Activated CD4-positive, alpha-beta memory T cell treated with anti-CD3 and anti-CD28 coated beads for 36 hours (primary cell): Measurements from ENCODE around the gene TOX2. TPM values are rescaled to one million over a fixed set of nuclear protein-coding genes. Genes with fewer than 3 reads are reported as not detected.

Source experiments
- CTCF ChIA-PET: fragments of 350-600 bp; sonication (Branson Sonifier 250); formaldehyde crosslinking; loops from one replicate; lab custom pipeline; 2021; ENCODE audit warnings: antibody characterized with exemption, inconsistent platforms; lab: Charles Lee
- POLR2A ChIA-PET: fragments of 350-600 bp; sonication (Branson Sonifier 250); formaldehyde crosslinking; loops from one replicate; lab custom pipeline; 2021; ENCODE audit warnings: antibody characterized with exemption; lab: Charles Lee
- DNase-seq: peaks from one replicate; pipeline ENCODE4 v3.0.0-alpha.2; 2020
- H3K27ac Mint-ChIP-seq: one replicate; pipeline ENCODE4 v1.8.0; 2021; ENCODE audit warnings: mixed read lengths
- H3K27me3 Mint-ChIP-seq: one replicate; pipeline ENCODE4 v1.8.0; 2021; ENCODE audit warnings: mixed read lengths
- H3K36me3 Mint-ChIP-seq: one replicate; pipeline ENCODE4 v1.8.0; 2021; ENCODE audit warnings: mixed read lengths
- H3K4me1 Mint-ChIP-seq: one replicate; pipeline ENCODE4 v1.8.0; 2021; ENCODE audit warnings: low read depth, mixed read lengths
- H3K4me3 Mint-ChIP-seq: one replicate; pipeline ENCODE4 v1.8.0; 2021; ENCODE audit warnings: mild to moderate bottlenecking, mixed read lengths
- H3K9me3 Mint-ChIP-seq: one replicate; pipeline ENCODE4 v1.8.0; 2021; ENCODE audit warnings: mixed read lengths
- intact Hi-C: fragments of 100-400 bp; cut with micrococcal nuclease; formaldehyde crosslinking; loops from one replicate; pipeline ENCODE4 v1.15.1; 2023
- total RNA-seq, 2 experiments: library from RNA; stranded (reverse); gene quantifications; one replicate each; pipeline ENCODE4 v1.2.3, GENCODE V29; 2021

The TOX2 gene
- total RNA-seq, 2 experiments from 2014 or later: 2.2 to 2.5 TPM

DNA sequence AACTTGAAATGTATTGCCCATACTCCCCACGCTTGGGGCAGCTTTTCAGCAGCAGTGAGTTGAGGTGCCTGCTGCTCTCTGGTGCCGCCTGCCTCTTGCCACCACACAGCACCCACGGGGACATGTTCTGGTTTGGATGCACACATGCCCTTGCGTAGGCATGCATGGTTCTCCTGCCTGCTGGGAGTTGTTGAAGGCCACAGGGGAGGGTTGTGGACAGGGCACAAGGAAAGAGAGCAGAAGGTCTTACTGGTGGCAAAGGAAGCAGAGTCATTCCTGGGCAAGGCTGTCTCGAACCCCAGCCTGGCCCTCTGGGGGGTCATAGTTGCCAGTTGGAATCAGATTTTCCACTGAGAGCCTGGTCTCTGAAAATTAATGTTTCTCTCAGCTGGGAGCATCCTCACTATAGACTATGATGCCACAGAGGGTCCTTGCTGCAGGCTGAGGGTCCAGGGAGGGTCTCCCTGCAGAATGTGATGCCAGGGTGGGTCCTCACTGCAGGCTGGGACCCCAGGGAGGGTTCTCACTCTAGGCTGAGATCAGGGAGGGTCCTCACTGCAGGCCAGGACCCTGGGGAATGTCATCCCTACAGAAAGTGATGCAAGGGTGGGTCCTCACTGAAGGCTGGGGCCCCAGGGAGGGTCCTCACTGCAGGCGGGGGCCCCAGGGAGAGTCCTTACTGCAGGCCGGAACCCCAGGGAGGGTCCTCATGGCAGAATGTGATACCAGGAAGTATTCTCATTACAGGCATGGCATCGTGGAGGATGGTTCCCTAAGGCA, 59.2 kb downstream of the TOX2 start:
- Mint-ChIP-seq H3K4me3 (no peak overlapping the region), H3K27ac (no peak overlapping the region), H3K9me3 (peaks cover 3% of the 10 kb centered on the region), H3K27me3 (peaks cover 2% of the 10 kb centered on the region), H3K36me3 (no peaks in the 10 kb centered on the region), H3K4me1 (peaks cover 9% of the 10 kb centered on the region)
- CTCF ChIA-PET: no interaction called here
- DNase-seq: no peak
- intact Hi-C loops: loop anchor here (2.0 kb wide), 1 partner anchor 19 kb away; no protein-coding TSS in a partner anchor
- POLR2A ChIA-PET: no interaction called here

DNA sequence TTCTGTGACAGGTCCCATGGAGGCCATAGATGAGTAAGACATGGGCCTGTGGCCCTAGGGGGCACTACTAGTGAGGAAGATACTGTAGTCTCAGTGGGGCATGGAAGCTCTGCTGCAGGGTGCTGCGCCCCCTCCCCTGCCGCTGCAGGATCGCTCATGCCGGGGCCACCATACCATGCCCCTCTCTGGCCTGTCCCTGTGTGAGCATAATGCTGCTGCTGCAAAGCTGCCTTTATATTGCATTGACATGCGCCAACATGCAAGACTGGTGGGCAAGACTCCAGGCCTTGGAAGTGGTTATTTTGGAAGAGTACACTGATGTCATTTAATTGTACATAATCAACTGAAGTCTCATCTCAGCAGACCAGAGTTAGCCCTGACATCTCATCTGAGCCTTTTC, 60.0 kb downstream of the TOX2 start:
- CTCF ChIA-PET: interaction anchor here (0.7 kb wide), 1 partner anchor 20 kb away, joined by 3 read pairs; no protein-coding TSS in a partner anchor
- POLR2A ChIA-PET: no interaction called here
- no peaks in the 10 kb centered on the region for H3K36me3 Mint-ChIP-seq
- no peak overlapping the region for H3K27ac Mint-ChIP-seq
- H3K27me3 Mint-ChIP-seq: peaks cover 2% of the 10 kb centered on the region
- no peak for DNase-seq
- H3K4me1 Mint-ChIP-seq: peaks cover 6% of the 10 kb centered on the region
- peaks cover 3% of the 10 kb centered on the region for H3K9me3 Mint-ChIP-seq
- H3K4me3 Mint-ChIP-seq: no peak overlapping the region
- intact Hi-C loops: loop anchor here (2.0 kb wide), 1 partner anchor 20 kb away; no protein-coding TSS in a partner anchor

DNA sequence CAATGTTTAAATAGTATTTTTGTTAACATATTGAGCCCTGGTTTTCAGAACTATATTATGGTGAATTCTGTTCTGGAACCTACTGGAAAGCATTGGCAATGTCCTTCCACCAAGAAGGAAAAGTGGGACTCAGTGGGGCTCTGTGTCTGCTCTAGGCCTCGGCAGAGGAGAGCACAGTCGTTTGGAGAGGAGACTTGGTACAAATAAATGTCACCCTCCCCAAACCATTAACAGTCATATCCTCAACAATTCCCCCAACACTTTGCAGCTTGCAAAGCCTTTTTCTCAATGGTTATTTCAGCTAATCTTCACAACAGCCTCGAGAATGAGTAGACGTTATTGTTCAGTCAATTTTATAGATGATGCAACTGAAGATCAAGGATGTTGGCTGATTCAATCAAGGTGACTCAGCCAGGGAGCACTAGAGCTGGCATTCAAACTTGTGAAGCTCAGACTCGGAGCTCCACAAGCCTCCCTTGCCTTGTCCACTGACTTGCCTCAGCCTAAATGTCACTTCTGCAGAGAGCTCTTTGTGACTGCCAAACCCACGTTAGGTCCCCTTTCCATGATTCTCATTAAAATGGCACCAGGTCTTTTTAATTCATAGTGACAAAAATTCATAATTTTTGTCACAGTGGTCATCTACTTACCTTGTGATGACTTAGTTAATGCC, 60.6 kb downstream of the TOX2 start:
- ChIA-PET CTCF (interaction anchor here (0.7 to 1.3 kb wide), 2 partner anchors 20 to 105 kb away, joined by 3 to 5 read pairs; no protein-coding TSS in a partner anchor), POLR2A (no interaction called here)
- Mint-ChIP-seq H3K36me3 (no peaks in the 10 kb centered on the region), H3K4me1 (peaks cover 6% of the 10 kb centered on the region), H3K4me3 (no peak overlapping the region), H3K9me3 (peaks cover 3% of the 10 kb centered on the region), H3K27me3 (peaks cover 2% of the 10 kb centered on the region), H3K27ac (peak overlapping the region; percentile 55)
- peak; percentile 46 for DNase-seq
- intact Hi-C loops: loop anchor here (2.0 kb wide), 1 partner anchor 20 kb away; no protein-coding TSS in a partner anchor

DNA sequence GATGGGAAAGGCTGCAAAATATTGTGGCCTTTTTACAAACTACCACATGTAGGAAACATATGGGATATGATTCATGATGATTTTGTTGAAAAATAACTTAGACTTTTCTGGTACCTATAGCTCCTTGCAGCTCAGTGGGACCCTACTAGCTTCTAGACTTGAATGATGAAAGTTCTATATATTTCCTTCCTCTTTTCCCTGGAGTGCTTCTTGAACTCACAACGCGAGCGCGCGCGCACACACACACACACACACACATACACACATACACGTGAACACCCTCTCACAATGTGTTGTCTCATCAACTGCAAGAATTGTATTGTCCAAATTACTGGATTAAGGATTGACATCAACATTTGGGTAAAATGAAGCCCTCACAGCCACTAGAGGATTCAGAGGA, 61.9 kb downstream of the TOX2 start:
- no peak for DNase-seq
- Mint-ChIP-seq H3K4me3 (no peak overlapping the region), H3K27ac (no peak overlapping the region), H3K27me3 (peaks cover 2% of the 10 kb centered on the region), H3K36me3 (no peaks in the 10 kb centered on the region), H3K4me1 (peaks cover 6% of the 10 kb centered on the region), H3K9me3 (peaks cover 3% of the 10 kb centered on the region)
- intact Hi-C loops: no loop called here
- CTCF ChIA-PET: no interaction called here
- POLR2A ChIA-PET: no interaction called here

DNA sequence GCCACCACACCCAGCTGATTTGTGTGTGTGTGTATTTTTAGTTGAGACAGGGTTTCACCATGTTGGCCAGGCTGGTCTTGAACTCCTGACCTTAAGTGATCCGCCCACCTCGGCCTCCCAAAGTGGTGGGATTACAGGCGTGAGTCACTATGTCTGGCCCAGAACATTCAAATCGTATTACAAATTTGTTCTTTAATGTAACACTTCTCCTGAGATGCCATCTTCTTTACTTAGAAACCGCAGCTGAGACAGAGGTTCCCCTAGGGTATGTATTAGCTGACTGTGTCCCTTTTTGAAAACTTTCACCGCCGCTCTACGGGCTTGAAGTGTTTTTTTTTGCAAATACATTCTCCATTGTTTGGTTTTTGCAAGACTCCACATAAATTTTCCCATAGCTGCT, 62.6 kb downstream of the TOX2 start:
- ChIA-PET POLR2A (no interaction called here), CTCF (no interaction called here)
- Mint-ChIP-seq H3K36me3 (no peaks in the 10 kb centered on the region), H3K9me3 (peaks cover 3% of the 10 kb centered on the region), H3K4me3 (no peak overlapping the region), H3K4me1 (peaks cover 6% of the 10 kb centered on the region), H3K27me3 (peaks cover 4% of the 10 kb centered on the region), H3K27ac (no peak overlapping the region)
- intact Hi-C loops: no loop called here
- DNase-seq: no peak

DNA sequence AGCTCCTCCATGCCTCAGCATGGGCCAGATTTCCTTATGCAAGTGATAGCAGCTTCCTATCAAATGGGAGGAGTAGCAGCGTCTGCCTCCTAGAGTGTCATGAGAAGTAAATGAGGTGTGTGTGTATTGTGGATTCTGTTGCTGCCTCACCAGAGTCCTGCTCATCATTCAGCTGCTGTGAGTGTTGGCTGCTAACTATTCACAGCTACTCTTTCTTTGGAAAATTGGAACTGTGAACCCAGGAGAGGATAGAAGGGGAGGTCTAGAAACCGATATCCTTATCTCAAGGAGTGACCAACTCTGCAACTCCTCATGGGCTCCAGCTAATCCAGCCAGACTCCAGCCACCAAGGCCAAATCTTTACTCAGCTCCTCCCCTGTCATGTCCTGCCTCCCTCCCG, 63.3 kb downstream of the TOX2 start:
- ChIA-PET POLR2A (interaction anchor here (0.6 kb wide), 1 partner anchor 122 kb away, joined by 3 read pairs; no protein-coding TSS in a partner anchor), CTCF (interaction anchor here (0.7 to 1.6 kb wide), 2 partner anchors 103 to 228 kb away, joined by 3 to 5 read pairs; no protein-coding TSS in a partner anchor)
- Mint-ChIP-seq H3K9me3 (peaks cover 3% of the 10 kb centered on the region), H3K4me1 (peaks cover 6% of the 10 kb centered on the region), H3K4me3 (no peak overlapping the region), H3K36me3 (no peaks in the 10 kb centered on the region), H3K27me3 (peaks cover 4% of the 10 kb centered on the region), H3K27ac (no peak overlapping the region)
- intact Hi-C loops: no loop called here
- DNase-seq: no peak

DNA sequence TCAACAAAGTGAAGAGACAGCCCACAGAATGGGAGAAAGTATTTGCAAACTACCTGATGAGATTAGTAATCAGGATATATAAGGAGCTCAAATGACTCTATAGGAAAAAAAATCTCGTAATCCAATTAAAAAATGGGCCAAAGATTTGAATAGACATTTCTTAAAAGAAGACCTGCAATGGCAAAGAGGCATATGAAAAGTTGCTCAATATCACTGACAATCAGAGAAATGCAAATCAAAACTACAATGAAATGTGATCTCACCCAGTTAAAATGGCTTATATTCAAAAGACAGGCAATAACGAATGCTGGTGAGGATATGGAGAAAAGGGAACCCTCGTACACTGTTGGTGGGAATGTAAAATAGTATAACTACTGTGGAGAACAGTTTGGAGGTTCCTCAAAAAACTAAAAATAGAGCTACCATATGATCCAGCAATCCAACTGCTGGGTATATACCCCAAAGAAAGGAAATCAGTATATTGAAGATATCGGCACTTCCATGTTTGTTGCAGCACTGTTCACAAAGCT, 65.0 kb downstream of the TOX2 start:
- peaks cover 3% of the 10 kb centered on the region for H3K9me3 Mint-ChIP-seq
- POLR2A ChIA-PET: no interaction called here
- peaks cover 13% of the 10 kb centered on the region for H3K4me1 Mint-ChIP-seq

DNA sequence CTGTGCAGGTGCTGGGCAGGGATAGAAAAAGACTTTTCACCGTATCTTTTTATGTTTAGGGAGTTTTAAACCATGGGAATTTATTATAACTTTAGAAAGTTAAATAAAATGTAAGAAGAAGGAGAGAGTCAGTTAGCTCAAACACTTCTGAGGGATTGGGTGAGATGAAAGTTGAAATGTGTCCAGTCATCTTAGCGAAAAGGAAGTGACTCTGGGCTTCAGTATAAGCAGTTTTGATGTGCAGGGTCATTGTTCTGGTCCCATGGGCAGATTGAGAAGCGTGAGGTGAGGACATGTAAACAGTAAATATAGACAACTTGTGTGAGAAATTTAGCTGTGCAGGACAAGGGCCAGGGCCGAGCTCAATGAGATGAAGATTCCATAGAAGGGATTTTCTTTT, 66.9 kb downstream of the TOX2 start:
- Mint-ChIP-seq H3K27ac (no peak overlapping the region), H3K4me3 (no peak overlapping the region), H3K36me3 (no peaks in the 10 kb centered on the region), H3K27me3 (peaks cover 2% of the 10 kb centered on the region), H3K4me1 (peaks cover 9% of the 10 kb centered on the region), H3K9me3 (no peaks in the 10 kb centered on the region)
- no peak for DNase-seq
- POLR2A ChIA-PET: no interaction called here
- intact Hi-C loops: loop anchor here (5.0 kb wide), 1 partner anchor 86 kb away; no protein-coding TSS in a partner anchor
- CTCF ChIA-PET: interaction anchor here (0.9 to 3.6 kb wide), 6 partner anchors 11 to 230 kb away, joined by 3 to 29 read pairs (median 10); no protein-coding TSS in a partner anchor

More for the DNA sequence above, 65.0 kb downstream of the TOX2 start:
- CTCF ChIA-PET: interaction anchor here (1.6 kb wide), 1 partner anchor 101 kb away, joined by 5 read pairs; no protein-coding TSS in a partner anchor
- no peak for DNase-seq
- Mint-ChIP-seq H3K36me3 (no peaks in the 10 kb centered on the region), H3K27me3 (peaks cover 4% of the 10 kb centered on the region), H3K4me3 (no peak overlapping the region), H3K27ac (no peak overlapping the region)
- intact Hi-C loops: loop anchor here (5.0 kb wide), 1 partner anchor 88 kb away; no protein-coding TSS in a partner anchor

DNA sequence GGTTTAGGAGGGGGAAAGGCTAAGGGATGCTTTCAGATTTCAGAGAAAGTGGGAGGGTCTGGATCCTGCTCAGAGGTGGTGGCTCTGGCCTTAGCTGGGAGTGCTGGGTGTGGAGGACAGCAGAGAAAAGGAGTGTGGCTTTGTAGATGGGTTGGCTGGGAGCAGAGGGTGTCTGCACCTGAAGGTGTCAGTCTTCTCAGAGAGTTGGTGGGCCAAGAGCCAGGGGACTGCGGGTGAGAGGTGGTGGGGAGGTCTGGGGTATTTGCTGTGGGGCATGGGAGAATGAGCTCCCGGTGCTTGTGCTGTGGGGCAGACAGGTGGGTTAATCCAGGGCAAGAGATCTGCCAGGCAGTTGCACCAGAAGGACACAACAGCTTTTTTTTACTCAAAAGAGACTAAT, 67.4 kb downstream of the TOX2 start:
- intact Hi-C loops: loop anchor here (5.0 kb wide), 1 partner anchor 85 kb away; no protein-coding TSS in a partner anchor
- H3K36me3 Mint-ChIP-seq: no peaks in the 10 kb centered on the region
- peaks cover 2% of the 10 kb centered on the region for H3K27me3 Mint-ChIP-seq
- H3K4me3 Mint-ChIP-seq: no peak overlapping the region
- ChIA-PET CTCF (interaction anchor here (0.9 to 3.6 kb wide), 7 partner anchors 11 to 231 kb away, joined by 3 to 29 read pairs (median 7); no protein-coding TSS in a partner anchor), POLR2A (no interaction called here)
- H3K27ac Mint-ChIP-seq: no peak overlapping the region
- H3K9me3 Mint-ChIP-seq: no peaks in the 10 kb centered on the region
- DNase-seq: no peak
- peaks cover 9% of the 10 kb centered on the region for H3K4me1 Mint-ChIP-seq

DNA sequence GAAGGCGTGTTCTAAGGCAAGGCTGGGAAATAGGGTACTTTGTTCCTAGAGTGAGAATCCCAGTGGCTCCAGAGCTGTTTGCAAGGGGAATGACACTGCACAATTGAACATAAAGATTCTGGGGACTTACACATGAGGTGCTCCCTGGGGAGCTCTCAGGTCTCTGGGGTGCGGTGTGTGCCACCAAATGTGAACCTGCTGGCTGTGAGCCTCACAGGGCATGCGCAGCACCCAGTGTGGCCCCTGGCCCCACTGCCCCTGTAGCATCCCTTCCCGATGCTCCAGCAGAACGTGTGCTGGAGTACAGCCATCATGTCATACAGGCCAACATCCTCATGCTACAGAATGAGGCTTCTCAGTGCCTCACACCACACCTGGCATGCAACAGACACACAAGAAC, 68.2 kb downstream of the TOX2 start:
- H3K36me3 Mint-ChIP-seq: no peaks in the 10 kb centered on the region
- peaks cover 2% of the 10 kb centered on the region for H3K27me3 Mint-ChIP-seq
- intact Hi-C loops: loop anchor here (1.0 to 5.0 kb wide), 2 partner anchors 84 to 97 kb away; no protein-coding TSS in a partner anchor
- peaks cover 9% of the 10 kb centered on the region for H3K4me1 Mint-ChIP-seq
- DNase-seq: no peak
- H3K4me3 Mint-ChIP-seq: no peak overlapping the region
- H3K27ac Mint-ChIP-seq: no peak overlapping the region
- POLR2A ChIA-PET: no interaction called here
- H3K9me3 Mint-ChIP-seq: no peaks in the 10 kb centered on the region
- CTCF ChIA-PET: interaction anchor here (0.5 to 3.6 kb wide), 15 partner anchors 10 to 533 kb away, joined by 3 to 29 read pairs (median 6); no protein-coding TSS in a partner anchor

DNA sequence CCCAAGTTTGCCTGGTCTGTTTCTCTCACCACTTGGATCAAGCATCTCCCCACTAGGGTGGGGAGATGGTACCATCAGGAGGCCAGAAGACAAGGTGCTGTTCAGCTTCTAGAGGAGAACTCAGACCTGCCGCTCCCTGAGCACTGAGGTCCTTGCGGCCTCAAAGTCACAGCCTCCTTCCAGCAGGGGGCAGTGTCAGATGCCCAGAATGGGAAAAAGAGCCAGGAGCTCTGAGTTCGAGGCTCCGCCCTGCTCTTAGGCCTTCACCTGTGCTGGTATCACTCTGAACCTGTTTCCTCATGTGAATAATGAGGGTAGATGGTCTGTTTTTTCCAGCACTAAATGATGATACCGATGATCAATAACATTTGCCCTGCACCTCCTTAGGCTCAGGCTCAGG, 68.7 kb downstream of the TOX2 start:
- H3K27ac Mint-ChIP-seq: no peak overlapping the region
- intact Hi-C loops: loop anchor here (1.0 to 5.0 kb wide), 2 partner anchors 84 to 97 kb away; no protein-coding TSS in a partner anchor

More for the DNA sequence above, 68.7 kb downstream of the TOX2 start:
- Mint-ChIP-seq H3K27me3 (peaks cover 2% of the 10 kb centered on the region), H3K36me3 (no peaks in the 10 kb centered on the region), H3K9me3 (no peaks in the 10 kb centered on the region), H3K4me3 (no peak overlapping the region), H3K4me1 (peaks cover 14% of the 10 kb centered on the region)
- CTCF ChIA-PET: interaction anchor here (0.5 to 3.6 kb wide), 21 partner anchors 10 to 533 kb away, joined by 3 to 29 read pairs (median 4); no protein-coding TSS in a partner anchor
- DNase-seq: peak; percentile 68
- POLR2A ChIA-PET: no interaction called here
